Measurements from ENCODE around the gene MTA3.
A peak's percentile ranks its signal among the peaks of the same experiment; 100 is the strongest.
"Not testable (repeated sequence)": the region's sequence is repeated elsewhere in the genome, so short reads cannot be mapped to it uniquely, and the experiment has no call there.

The MTA3 gene

DNA sequence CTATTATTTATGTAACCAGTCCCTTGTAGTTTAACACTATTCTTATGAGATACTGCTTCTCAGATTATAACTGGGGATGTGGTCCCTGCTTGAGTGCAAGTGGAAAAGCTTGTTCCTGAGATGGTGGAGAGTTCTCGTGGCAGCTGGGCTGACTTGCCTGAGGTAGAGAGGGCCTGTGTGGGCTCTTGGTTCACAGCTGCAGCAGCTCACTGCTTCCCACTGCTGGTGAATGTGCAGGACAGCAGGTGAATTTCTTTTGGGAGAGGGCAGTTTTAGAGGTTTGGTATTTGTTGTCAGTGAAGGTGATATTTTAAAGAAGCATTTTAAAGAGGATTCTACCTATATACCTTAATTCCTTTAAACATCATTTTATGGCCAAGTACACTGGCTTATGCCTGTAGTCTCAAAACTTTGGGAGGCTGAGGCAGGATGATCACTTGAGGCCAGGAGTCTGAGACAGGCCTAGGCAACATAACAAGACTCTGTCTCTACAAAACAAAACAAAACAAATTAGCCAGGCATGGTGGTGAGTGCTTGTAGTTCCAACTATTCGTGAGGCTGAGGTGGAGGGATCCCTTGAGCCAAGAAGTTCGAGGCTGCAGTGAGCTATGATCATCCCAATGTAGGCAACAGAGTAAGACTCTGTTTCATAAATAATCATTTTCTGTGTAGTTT, 94.8 kb downstream of the MTA3 start:
- DNase-seq (ENCODE audit: low spot score) = peak; percentile 67

GRCh38 chr2:42663828-42664227, 95.4 kb downstream of the MTA3 start:
- DNase-seq (ENCODE audit: low spot score) = no peak

GRCh38 chr2:42673989-42674579, 105.7 kb downstream of the MTA3 start:
- no peak for DNase-seq (ENCODE audit: low spot score)

DNA sequence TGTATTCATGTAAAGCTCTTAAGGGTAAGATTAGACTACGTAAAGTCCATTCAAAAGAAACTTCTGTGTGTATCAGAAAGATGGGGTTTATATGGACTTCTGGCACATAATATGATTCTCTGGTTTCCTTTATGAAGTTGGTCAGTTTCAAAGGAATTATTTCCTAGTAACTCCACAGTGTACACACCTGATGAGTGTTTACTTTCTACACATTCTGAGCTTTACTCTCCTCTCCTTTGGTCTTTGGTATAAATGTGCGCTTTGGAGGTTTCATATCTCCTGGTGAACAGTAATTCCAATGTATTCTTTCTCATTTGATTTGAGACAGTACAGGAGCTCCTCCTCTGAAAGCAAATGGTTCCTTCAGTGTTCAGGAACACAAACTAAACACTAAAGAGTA, 107.4 kb downstream of the MTA3 start:
- no peak for DNase-seq (ENCODE audit: low spot score)

- no peak for DNase-seq (ENCODE audit: low spot score)
Measured at GRCh38 chr2:42685303-42685702, 116.9 kb downstream of the MTA3 start.

GRCh38 chr2:42693013-42693615, 124.7 kb downstream of the MTA3 start:
- DNase-seq (ENCODE audit: low spot score) = no peak

DNA sequence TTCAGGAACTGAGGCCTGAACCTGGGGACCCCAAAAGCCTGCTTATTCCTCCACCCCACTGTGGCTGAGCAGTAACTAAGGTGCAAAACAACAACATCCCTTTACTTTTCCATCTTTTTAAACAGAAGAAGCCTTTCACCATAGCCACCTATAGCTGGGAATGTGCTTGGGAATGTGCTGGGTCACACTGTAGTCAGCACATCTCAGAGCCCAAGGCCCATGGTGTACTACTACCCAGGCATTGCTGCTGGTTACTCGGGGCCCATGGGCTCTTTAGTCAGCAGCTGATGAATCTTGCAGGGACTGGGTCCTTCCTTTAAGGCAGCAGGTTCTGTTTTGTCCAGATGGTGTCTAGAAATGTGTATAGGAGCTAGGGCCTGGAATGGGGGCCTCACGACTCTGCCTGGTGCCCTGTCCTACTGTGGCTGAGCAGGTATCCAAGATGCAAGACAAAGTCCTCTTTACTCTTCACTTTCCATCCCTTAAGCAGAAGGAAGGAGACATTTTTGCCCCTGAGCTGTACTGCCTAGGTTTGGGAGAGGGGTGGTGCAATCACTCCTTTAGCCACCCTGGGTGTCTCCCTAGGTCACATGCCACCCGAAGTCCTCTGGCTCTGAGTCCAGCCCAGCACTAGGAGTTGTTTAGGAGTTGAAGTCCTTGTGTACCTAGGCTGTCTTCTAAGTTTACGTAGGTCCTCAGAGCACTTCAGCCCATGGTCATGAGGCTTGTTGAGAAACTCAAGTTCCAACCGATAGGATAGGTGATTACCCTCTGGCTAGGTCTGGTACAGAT, 125.5 kb downstream of the MTA3 start:
- no peak for DNase-seq (ENCODE audit: low spot score)

GRCh38 chr2:42696987-42697386, 128.6 kb downstream of the MTA3 start:
- DNase-seq (ENCODE audit: low spot score) = no peak

DNA sequence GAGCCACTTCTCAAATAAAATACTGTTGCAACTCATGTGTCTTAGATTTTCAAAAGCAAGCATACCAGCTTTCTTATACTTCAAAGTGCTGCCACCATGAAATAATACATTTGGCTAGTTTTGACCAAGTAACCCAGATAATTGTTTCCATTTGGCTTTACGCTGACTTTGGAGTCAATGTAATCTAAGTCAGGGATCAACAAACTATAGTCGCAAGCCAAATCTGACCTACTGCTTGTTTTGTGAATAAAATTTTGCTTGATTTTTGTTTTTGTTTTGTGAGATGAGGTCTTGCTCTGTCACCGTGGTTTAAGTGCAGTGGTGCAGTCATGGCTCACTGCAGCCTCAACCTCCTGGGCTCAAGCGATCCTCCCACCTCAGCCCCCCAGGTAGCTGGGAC, 130.5 kb downstream of the MTA3 start:
- no peak for DNase-seq (ENCODE audit: low spot score)

DNA sequence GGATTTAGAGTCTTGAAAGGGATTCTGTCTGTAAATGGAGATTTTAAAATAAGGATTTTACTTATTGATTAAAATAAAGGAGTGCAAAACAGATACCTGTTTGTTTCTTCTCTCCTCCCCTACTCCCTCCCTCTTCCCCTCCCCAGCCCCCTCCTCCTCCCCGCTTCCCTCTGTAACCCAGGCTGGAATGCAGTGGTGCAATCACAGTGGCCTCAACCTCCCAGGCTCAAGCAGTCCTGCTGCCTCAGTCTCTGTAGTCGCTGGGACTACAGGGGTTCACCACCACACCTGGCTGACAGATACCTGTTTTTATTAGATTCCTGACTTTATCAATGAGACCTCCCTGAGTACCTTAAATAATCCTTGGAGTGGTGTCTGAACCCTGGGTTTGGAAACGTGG, 138.4 kb downstream of the MTA3 start:
- no peak for DNase-seq (ENCODE audit: low spot score)

DNA sequence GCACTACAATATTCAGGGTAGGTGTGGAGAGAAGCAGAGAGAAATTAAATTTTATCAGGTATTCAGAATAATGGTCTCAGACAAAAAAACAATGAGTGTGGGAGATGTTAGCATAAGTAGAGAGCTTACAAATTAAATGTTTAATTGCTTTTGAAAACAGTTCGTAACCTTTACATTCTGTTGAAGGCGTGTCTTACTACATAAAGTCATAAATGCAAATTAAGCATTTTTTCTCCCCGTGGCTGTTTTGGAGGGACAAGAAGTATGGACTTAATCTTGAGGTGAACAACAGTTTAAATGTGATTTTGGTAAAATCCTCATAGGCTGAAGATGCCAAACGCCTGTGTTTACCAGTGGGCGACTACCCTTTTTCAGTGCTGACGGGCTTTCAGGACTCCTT, 139.7 kb downstream of the MTA3 start:
- DNase-seq (ENCODE audit: low spot score) = no peak

DNA sequence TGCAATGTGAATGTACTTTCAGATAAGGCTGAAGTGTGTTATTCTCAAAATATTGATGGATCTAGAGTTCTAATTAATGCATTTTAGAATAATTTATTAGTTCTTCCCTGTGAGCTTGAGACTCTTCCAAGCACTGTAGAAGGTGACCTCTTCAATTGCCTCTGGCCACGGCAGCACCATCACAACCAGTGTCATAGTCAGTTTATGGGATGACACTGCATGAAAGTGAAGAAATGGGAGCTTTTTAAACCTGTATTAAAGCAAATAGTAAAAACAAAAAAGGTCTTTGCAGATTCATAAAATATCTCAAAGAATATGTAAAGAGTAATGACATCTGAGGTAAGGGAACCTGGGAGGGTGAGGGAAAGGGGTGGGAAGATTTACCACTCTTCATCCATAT, 143.5 kb downstream of the MTA3 start:
- DNase-seq (ENCODE audit: low spot score) = no peak

GRCh38 chr2:42712934-42713333, 144.5 kb downstream of the MTA3 start:
- no peak for DNase-seq (ENCODE audit: low spot score)

DNA sequence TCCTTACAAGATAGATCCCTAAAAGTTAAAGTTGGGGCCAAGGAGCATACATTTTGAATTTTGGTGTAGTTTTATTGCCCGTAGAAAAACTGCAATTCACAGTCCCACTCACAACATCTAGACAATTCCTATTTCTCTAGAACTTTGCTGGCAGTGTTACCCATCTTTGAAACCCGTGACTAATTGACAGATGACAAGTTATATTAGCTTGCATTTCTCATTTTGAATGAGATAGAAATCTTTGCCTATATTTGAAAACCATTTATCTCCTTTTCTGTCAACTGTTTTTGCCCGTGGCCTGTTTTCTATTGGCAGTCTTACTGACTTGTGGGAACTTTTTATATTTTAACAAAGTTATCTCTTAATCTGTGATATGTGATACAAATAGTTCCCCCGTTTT, 145.5 kb downstream of the MTA3 start:
- DNase-seq (ENCODE audit: low spot score) = no peak

DNA sequence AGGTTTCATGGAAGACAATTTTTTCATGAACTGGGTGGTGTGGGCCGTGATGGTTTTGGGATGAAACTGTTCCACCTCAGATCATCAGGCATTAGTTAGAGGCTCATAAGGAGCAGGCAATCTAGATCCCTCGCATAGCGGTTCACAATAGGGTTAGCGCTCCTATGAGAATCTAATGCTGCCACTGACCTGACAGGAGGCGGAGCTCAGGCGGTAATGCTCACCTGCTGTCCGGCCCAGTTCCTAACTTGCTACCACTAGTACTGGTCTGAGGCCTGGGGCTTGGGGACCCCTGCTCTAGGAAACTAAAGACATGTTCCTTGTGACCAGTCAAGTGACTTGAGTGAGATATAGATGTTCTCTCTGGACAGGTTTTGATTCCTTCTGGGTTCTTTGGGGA, 146.3 kb downstream of the MTA3 start:
- DNase-seq (ENCODE audit: low spot score) = no peak

DNA sequence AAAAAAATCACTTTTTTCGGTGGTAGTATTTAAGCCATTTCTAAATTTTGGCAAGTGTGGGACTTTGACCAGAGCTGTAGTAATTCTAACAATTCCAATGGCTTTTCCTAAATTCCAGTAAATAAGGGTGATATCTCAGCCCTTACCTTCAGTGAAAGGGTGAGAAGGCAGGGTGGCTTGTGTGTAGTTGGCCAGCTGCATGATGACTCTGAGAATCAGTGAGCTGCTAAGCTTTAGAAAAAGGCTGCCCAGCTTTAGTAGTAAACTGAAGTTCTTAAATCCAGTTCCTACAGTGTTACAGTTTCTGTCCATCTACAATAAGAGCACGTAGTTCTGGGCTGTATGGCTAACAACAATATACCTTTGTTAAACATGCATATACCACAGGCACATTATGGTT, 153.5 kb downstream of the MTA3 start:
- no peak for DNase-seq (ENCODE audit: low spot score)

- DNase-seq (ENCODE audit: low spot score) = peak; percentile 43
Measured at GRCh38 chr2:42722320-42723190, 154.1 kb downstream of the MTA3 start.

- DNase-seq (ENCODE audit: low spot score) = no peak
Measured at GRCh38 chr2:42723465-42723864, 155.0 kb downstream of the MTA3 start.

DNA sequence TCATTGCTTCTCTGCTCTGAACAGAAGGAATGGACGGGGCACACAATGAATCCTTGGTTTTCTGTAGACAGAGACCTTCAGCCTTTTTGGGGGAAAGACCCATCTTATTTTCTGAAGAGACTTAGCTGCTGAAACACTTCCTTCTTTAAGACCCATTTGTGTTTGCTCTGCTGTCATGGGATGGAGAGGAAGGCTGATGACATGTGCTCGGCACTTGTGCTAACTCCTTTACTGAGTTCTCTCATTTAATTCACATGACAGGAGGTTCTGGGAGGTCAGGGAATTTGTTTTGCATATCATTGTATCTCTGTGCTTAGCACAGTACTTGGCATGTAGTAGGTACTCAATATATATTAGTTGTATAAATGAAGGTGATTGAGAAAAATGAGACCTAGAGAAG, 156.5 kb downstream of the MTA3 start:
- DNase-seq (ENCODE audit: low spot score) = no peak

DNA sequence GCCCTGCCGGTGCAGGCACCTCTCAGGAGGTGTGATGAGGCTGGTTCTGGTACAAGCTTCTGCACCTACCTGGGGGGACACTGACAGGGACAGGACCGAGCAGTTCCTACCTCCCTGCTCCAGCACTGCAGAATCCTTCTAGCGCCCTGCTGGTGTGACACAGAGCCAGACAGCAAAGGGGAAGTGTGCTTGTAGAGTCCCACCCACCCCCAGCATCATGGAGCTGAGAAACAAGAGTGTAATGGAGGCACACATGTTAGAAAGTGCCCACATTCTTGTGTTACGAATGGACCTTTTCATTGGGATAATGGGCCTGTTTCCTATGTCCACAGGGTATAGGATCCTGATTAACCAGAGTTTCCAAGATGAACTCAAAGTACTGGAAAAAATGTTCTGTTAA, 157.2 kb downstream of the MTA3 start:
- peak; percentile 20 for DNase-seq (ENCODE audit: low spot score)

GRCh38 chr2:42726680-42727079, 158.2 kb downstream of the MTA3 start:
- no peak for DNase-seq (ENCODE audit: low spot score)

DNA sequence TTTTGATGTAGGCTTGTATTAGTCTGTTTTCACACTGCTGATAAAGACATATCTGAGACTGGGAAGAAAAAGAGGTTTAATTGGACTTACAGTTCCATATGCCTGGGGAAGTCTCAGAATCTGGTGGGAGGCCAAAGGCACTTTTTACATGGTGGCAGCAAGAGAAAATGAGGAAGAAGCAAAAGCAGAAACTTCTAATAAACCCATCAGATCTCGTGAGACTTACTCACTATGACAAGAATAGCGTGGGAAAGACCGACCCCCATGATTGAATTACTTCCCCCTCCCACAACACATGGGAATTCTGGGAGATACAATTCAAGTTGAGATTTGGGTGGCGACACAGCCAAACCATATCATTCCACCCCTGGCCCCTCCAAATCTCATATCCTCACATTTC, 162.9 kb downstream of the MTA3 start:
- DNase-seq (ENCODE audit: low spot score) = not testable (repeated sequence)

All from COLO829 (cell line).